Hippocampal formation (tissue), 2 donors: ENCODE data around the gene WASHC1.
"Not testable (repeated sequence)": the region's sequence is repeated elsewhere in the genome, so short reads cannot be mapped to it uniquely, and the experiment has no call there.

Experiments
- DNase-seq, 2 donors: peaks; one replicate each; lab custom pipeline; 2025; lab: John Stamatoyannopoulos, UW

Gene WASHC1, protein sequence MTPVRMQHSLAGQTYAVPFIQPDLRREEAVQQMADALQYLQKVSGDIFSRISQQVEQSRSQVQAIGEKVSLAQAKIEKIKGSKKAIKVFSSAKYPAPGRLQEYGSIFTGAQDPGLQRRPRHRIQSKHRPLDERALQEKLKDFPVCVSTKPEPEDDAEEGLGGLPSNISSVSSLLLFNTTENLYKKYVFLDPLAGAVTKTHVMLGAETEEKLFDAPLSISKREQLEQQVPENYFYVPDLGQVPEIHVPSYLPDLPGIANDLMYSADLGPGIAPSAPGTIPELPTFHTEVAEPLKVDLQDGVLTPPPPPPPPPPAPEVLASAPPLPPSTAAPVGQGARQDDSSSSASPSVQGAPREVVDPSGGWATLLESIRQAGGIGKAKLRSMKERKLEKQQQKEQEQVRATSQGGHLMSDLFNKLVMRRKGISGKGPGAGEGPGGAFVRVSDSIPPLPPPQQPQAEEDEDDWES

DNA sequence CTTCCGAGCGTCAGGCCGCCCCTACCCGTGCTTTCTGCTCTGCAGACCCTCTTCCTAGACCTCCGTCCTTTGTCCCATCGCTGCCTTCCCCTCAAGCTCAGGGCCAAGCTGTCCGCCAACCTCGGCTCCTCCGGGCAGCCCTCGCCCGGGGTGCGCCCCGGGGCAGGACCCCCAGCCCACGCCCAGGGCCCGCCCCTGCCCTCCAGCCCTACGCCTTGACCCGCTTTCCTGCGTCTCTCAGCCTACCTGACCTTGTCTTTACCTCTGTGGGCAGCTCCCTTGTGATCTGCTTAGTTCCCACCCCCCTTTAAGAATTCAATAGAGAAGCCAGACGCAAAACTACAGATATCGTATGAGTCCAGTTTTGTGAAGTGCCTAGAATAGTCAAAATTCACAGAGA, at the start of gene WASHC1:
Gene WASHC1, minus strand, starts transcription at position 101 of the 400 bp plus-strand sequence. CDS start 4,457 bp downstream, outside the sequence.
- not testable (repeated sequence) for DNase-seq

DNA sequence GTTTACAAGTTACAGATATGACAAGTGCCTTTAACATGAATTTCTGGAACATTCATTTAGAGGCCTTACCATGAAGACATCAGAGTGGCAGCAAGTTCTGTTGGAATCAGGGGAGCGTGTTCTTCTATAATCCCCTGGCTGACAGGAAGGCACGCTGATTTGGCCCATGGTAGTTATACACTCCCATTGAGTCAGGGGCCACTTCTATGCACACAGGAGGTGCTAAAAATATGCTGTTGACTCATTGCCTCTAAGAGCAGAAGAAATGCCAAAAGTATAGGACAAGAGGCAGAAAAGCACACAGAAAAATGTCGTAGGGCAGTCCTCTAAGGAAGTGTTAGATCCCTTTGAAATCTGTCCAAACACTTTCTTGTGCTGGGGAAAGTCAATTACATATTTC, 49.1 kb upstream of the WASHC1 start:
- not testable (repeated sequence) for DNase-seq

DNA sequence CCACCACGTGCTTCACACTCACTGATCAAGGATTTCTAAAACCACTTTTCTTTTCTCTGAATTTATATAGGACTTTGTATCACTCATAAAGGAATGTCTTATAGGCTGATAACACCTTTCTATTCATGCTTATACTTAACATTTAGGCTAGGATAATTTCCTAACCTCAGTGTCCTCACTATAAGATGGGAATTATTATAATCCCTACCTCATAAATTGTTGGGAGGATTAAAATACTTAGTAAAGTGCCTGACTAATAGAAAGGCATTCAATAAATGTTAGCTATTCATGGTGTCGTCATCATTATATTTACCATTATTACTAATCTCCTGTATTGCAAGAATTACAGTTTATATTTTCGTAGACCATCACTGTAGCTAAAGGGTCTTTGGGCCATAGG, 47.1 kb upstream of the WASHC1 start:
- DNase-seq, result not testable (repeated sequence)

DNA sequence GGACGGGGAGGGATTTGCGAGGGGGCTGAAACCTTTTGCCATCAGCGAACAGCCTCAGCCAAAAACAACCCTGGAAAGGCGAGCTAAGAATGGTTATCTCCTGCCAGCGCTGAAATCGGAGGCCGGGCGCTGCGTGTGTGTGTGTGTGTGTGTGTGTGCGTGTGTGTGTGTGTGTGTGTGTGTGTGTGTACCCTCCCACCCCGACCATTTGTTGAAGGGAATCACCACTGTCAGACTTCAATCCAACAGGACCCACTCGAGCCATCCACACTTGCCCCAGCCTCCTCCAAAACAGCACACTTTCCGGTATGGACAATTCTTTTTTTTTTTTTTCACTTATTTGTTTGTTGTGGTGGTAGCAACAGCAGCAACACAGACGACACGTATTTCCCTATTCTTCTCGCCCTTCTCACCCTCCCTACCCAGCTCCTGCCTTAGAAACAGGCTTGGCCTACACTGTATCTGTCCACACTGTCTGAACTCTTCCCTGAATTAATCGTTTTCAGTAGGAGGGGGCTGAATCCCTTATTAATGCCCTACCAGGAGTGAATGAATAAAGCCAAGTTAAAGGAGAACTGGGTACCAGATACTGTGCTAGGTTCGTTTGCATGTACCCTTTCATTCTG, 44.8 kb upstream of the WASHC1 start:
- not testable (repeated sequence) for DNase-seq

DNA sequence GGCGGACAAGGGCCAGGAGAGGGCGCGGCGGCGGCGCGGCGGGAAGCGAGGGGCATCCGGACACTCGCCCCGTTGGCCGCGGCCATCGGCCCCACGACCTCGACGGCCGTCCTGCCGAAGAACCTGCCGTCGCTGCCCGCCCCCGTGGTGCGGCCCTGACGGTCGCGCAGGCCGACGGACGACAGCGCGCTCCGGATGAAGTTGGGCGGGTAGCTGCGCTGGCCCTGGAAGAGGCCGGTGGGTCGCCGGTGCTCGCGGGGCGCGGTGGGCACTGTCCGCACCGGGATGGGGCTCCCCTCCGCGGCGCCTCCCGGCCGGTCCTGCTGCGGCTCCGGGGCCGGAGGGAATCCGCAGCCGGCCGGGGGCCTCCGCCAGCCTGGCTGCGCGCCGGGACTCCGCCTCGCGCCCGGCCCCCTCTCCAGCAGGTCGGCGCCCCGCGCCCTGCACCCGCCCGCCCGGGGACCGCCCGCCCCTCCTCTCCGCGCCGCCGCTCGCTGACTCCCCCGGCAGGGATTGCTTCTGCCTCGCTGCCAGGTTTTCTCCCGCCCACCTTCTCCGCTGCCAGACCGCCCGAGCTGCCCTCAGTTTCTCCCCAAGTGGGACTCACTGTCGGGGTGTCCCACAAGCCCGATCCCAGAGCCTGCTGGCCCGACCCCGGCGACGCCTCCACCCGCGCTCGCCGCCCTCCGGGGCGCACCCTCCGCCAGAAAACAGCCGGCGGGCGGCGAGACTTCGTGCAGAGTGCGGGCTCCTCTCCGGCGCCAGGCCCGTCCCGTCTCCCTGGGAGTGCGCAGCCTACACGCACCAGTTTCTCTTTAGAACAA, 44.0 kb upstream of the WASHC1 start:
- not testable (repeated sequence) for DNase-seq

DNA sequence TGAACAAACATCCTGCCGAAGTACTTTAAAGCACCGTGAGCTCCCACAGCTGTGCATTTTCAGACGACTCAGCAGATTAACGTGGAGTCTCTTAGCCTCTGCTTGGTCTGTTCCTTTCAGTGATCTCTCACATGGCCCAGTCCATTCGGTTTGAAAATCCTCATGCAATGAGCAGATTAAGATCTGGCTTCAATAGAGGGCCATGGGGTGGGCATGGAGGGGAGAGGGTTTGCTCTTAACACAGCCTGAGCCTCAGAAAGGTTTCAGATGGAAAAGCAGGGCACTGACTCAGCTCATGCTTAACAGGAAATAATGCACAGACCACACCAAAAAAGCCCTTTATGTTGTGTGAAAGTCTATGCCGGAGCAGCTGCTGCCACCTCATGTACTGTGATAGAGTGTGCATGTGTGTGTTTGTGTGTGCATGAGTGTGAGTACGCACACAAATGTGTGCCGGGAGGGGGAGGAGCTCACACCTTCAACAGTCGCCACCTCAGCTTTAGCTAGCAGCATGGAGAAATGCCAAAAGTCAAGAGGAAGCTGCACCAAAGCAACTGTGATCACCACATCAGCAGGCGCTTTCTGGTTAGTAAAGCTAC, 33.9 kb upstream of the WASHC1 start:
- DNase-seq, result not testable (repeated sequence)

DNA sequence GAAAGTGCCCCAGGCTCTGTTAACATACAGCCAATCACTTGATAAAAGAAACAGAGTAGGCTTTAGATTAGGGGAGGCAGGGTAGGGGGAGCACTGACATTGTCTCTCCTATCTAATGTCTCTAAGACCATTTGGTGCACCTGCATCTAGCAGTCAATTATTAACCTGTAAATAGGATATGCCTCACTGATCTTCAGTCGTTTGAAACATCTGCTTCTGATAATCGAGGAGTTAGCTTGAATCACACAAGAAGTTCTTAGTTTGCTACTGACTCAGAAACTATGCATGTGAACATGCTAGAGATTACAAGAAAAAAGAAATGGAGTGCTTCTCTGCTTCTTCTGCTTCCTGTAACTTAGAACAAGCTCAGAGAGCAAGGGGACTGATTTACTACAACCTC, 23.4 kb upstream of the WASHC1 start:
- DNase-seq, result not testable (repeated sequence)

DNA sequence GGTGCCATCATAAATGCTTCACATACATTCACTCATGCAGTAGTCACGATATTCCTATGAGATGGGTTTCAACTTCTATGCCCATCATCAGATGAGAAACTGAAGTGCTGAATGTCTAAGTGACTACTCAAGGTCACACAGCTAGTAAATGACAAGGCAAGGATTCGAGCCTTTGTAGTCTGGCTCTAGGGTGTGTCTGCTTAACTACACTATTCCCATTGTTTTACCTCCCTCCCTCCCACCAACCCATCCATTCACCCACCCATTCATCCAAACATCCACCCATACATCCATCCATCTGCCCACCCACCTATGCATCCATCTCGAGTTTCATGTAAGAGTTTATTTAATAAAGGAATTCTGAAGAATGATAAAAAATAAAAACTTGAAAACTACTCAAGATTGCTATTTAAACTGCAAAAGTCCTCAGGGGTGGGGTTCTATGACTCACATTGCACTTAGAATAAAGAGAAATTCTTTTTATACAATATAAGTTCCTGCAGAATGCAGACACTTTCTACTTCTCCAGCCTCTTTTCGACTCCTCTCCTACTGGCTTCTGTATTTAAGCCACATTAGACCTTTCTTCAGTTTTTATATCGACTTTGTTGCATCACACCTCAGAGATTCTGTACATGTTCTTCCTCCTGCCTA, 19.1 kb upstream of the WASHC1 start:
- DNase-seq, result not testable (repeated sequence)

DNA sequence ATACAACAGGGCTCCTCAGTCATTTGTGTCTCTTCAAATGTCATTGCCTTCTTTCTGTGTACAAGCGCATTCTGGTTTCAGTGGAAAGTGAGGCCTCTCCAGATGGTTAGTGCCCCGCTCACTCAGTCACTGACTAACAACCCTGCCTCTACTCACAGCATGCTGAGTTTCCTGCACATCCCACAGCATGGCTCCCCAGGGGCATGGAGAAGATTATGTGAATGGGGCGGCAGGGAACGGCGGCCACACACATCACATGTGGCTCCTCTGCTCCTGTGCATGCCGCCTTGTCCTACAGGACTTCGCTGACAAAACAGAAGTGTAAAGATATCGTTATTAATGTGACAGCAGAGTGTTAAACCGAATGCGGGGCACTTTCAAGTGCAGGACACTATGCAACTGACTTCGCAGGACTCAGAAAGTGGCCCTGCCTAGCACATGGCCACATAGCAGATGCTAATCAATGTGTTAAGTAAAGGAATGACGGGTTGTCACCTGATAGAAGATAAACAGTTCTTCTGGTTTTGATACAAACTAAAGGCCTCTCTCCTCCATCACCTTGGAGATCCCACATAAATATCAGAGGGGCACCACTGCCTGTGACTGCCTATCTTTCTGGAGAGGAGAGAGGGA, 17.5 kb upstream of the WASHC1 start:
- DNase-seq, result not testable (repeated sequence)

DNA sequence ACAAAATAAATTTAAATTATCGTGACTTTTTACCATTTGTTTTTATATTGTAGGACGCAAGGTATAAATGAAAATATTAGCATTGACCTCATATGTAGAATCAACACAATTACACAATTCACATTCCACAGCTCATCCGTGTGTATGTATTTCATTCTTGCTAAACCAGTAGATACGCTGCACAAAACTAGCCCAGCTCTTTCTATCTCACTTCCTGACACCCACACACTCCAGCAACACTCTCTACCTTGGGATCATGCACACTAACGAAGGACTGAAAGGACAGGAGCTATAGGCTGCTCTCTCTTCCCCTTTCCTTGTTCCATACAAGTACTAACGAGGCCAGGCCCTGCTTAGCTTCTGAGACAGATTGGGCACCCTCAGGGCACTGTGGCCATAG, 16.9 kb upstream of the WASHC1 start:
- DNase-seq, result not testable (repeated sequence)

DNA sequence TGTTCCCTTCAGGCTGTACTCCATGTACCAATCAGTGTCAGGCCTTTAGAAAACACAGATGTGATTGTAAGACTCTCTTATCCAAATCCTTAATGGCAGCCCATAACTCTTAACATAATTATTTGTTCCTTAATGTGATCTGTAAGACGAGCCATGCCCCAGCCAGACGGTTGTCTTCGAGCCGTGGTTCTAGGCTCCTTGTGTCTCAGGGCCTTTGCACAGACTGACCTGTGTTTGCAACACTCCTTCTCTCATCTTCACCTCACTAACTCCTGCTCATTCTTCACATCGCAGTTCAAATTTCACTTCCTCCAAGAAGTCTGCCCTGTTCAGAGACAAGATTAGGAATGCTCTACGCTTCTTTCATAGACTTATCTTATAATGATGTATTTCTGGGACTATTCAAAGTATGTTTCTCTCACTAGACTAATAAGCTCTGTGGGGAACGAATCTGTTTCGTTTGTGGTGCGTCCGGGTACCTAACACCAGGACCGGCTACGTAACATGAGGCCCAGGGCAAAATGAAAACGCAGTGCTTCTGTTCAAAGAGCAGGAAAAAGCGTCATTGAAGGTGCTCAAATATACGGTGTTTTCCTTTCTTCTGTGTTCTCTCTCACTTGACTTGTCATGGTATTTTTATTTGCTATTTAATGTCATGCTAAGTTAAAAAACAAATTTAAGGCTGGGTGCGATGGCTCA, 16.1 kb upstream of the WASHC1 start:
- not testable (repeated sequence) for DNase-seq

DNA sequence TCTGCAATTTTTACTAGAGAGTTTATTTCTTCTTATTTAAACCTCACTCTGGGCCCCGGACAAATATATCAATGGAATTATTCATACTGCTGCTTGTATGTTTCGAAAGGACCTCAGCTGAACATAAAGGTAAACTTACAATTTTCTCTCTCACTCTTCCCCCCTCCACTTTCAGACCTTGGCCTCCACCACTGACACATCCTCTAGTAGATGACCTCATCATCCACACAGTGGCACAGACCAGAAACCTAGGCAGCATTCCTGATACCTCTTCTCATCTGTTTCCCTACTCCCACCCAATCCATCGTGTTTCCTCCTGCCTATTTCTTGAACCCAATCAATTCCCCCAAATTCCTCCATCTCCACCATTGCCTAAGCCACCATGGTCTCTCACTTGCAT, 15.2 kb upstream of the WASHC1 start:
- not testable (repeated sequence) for DNase-seq

DNA sequence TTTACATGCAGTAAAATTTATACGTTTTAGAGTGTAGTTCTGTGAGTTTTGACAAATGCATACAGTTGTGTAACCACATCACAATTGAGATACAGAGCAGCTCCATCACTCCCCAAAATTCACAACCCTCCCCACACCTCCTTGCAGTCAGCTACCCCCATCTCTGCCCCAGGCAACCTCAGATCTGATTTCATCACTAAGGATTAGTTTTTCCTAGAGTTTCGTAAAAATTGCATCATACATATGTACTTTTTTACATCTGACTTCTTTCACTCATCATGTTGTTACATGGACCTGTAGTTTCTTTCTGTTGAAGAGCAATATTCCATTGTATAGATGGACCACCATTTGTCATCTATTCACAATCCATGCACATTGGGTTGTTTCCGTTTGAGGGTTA, 14.4 kb upstream of the WASHC1 start:
- DNase-seq, result not testable (repeated sequence)

DNA sequence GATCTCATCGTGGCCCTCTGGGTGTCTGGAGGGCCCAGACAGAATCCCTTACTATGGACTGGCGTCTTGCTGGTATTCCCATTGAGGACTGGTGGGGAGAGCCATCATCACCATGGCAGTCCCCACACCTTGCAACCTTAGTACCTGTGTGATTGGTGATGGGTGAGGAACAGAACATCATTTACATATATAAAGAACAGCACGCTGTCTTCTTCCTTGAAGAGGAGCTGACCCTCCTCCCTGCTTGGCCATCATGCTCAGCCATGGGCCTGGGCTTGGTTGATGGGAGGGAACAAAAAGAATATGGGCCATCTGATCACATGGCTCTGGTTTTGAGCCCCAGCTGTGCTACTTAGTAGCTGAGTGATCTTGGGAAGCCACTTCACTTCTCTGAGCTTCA, 13.9 kb upstream of the WASHC1 start:
- DNase-seq, result not testable (repeated sequence)

DNA sequence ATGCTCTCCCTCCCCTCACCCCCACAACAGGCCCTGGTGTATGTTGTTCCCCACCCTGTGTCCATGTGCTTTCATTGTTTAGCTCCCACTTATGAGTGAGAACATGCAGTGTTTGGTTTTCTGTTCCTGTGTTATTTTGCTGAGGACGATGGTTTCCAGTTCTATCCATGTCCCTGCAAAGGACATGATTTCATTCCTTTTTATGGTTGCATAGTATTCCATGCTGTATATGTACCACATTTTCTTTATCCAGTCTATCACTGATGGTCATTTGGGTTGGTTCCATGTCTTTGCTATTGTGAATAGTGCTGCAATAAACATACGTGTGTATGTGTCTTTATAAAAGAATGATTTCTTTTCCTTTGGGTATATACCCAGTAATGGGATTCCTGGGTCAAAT, 12.6 kb upstream of the WASHC1 start:
- not testable (repeated sequence) for DNase-seq

DNA sequence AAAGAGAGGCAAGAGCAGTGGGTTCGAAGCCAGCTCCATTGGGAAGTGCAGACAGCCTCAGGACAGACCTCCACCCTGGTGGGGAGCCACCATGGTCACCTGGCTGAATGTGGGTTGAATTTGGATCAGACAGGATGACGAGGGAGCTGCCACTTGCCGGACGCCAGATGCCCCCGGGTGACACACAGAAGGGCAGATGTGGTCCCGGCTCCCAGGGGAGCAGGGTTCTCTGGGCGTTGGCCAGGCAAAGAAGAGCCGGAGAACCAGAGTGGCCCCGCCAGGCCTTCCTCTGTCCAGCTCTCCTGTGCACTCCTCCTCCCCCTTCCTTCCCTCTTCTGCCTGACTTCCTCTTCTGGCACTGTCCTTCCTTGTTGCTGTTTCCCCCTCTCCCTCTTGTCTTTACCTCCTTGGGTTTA, 12.0 kb upstream of the WASHC1 start:
- not testable (repeated sequence) for DNase-seq

DNA sequence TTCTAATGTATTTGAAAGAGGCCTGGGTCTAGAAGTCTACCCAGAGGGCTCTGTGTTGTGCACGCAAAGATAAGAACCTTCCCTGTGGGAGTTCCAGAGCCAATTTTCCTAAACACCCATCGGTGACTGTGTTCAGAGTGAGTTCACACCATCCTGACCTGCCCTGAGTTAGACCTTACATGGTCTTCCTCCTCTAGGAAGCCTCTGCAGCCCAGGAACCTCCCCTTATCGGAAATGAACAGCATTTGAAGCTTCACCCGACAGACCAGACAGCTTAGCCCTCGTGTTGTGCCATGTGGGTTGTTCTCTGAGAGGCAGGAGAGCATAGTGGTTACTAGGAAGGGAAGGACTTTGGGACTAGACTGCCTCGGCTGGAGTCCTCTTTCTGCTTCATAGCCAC, 3.1 kb upstream of the WASHC1 start:
- not testable (repeated sequence) for DNase-seq

DNA sequence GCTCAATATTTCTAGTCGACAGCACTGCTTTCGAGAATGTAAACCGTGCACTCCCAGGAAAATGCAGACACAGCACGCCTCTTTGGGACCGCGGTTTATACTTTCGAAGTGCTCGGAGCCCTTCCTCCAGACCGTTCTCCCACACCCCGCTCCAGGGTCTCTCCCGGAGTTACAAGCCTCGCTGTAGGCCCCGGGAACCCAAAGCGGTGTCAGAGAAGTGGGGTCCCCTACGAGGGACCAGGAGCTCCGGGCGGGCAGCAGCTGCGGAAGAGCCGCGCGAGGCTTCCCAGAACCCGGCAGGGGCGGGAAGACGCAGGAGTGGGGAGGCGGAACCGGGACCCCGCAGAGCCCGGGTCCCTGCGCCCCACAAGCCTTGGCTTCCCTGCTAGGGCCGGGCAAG, 481 bp downstream of the WASHC1 start:
- DNase-seq, result not testable (repeated sequence)

DNA sequence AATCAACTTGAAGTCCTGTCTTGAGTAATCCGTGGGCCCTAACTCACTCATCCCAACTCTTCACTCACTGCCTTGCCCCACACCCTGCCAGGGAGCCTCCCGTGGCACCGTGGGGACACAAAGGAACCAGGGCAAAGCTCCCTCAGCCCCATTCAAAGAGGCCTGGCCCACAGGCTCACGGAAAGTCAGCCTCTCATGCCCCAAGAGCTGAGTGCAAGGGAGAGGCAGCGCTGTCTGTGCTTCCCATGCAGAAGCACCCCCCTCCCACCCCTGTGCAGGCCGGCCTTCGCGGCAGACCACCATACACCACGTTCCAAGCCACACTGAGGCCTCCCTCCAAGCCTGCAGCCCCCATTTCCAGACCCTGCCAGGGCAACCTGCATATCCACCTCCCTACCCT, 7.6 kb downstream of the WASHC1 start:
- not testable (repeated sequence) for DNase-seq

DNA sequence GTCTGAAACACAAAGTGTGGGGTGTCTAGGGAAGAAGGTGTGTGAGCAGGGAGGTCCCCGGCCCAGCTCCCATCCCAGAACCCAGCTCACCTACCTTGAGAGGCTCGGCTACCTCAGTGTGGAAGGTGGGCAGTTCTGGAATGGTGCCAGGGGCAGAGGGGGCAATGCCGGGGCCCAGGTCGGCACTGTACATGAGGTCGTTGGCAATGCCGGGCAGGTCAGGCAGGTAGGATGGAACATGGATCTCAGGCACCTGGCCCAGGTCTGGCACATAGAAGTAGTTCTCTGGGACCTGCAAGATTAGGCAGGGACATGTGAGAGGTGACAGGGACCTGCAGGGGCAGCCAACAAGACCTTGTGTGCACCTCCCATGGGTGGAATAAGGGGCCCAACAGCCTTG, 12.4 kb downstream of the WASHC1 start:
- DNase-seq, result not testable (repeated sequence)
